HG03469 (cell line): ENCODE results near the gene EPHA8.

Experiments used
- ATAC-seq: cut with Tn5 transposase; IDR thresholded peaks from one replicate; pipeline ENCODE4 v1.9.1; 2021; ENCODE audit warnings: mild to moderate bottlenecking, moderate library complexity, moderate number of reproducible peaks; ENCODE audit not compliant: unreplicated experiment

The EPHA8 gene

DNA sequence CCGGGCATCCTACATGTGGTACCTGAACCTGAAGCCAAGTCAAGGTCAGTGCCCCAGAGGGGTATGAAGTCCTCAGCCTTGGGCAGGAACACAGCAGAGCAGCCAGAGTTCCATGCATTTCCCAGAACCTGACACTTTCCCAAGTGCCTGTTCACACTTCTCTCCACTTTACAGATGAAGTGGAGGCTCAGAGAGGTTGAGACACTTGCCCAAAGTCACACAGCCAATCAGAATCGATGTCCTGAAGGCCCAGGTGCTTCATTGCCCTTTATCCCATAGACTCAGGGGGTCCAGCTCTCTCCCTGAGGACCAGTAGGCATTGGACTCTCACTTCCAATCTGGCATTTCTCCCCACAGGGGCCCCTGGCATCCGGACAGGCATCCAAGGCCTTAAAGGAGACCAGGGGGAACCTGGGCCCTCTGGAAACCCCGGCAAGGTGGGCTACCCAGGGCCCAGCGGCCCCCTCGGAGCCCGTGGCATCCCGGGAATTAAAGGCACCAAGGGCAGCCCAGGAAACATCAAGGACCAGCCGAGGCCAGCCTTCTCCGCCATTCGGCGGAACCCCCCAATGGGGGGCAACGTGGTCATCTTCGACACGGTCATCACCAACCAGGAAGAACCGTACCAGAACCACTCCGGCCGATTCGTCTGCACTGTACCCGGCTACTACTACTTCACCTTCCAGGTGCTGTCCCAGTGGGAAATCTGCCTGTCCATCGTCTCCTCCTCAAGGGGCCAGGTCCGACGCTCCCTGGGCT, 75.4 kb downstream of the EPHA8 start:
- ATAC-seq: no peak

DNA sequence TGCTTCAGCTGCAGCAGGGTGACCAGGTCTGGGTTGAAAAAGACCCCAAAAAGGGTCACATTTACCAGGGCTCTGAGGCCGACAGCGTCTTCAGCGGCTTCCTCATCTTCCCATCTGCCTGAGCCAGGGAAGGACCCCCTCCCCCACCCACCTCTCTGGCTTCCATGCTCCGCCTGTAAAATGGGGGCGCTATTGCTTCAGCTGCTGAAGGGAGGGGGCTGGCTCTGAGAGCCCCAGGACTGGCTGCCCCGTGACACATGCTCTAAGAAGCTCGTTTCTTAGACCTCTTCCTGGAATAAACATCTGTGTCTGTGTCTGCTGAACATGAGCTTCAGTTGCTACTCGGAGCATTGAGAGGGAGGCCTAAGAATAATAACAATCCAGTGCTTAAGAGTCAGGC, 76.0 kb downstream of the EPHA8 start:
- ATAC-seq: no peak

DNA sequence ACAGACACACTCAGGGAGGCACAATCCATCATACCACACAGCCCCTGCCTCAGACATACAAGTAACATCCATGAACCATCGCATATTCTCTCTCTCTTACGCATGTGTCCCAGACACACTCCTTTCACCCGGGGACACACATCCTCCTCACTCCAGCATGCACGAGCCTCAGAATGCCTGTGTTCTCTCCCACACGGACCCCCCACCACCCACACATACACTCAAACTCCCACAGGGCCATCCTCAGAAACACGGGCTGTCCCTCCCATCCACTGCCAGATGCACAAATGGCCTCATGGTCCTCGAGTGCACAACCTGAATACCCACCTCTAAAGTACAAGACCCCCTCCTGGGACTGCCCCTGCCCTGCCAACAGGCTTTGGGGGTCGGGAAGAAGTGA, 78.0 kb downstream of the EPHA8 start:
- ATAC-seq: no peak

DNA sequence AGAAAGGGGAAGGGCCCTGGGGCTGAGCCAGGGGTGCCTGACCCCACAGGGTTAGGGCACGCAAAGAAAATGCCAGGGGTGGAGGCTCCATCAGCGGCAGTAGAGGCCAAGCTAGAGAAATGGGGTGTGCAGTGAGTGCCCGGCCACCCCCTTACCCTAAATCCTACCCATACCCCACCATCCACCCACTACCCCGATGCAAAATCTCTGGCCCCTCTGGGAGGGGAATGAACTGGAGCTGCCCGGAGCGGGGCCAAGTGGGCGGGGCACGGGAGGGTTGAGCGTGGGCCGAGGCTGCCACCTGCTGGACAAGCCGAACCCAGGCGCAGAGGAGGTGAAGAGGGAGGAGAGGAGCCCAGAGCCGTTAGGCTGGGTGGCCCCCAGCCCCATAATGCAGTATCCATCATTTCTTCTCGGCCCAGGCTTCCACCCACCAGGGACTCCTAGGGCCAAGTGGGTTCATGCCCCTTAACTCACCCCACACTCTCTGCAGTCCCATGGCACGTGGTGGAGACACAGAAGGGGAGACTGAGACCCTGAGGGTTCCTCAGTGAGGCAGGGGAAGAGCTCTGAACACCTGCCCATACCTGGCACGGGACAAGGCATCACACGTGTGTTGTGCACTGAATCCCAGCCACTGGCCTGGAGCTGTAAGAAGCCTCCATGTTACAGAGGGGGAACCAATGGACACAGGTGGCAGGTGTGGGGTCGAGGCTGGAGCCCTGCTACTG, 78.8 kb downstream of the EPHA8 start:
- no peak for ATAC-seq

DNA sequence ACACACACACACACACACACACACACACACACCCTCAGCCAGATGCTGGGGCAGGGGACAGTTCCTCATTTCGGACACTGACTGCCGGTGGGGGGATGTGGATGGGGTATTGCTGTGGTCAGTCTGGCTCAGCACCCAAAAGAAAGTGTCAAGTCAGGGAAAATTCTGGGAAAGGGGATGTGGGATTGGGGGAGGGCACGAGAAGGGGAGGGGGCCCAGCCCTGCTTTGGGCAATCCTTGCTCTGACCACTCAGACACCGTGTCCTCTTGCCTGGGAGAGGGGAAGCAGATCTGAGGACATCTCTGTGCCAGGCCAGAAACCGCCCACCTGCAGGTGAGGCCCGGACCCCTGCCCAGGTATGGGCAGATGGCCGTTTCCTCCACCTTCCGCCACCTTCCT, 80.1 kb downstream of the EPHA8 start, which contains the start of gene C1QC:
C1QC (plus strand) TSS at position 253 of the 400 bp plus-strand sequence. CDS start 391 bp downstream, outside the sequence.
- no peak for ATAC-seq

DNA sequence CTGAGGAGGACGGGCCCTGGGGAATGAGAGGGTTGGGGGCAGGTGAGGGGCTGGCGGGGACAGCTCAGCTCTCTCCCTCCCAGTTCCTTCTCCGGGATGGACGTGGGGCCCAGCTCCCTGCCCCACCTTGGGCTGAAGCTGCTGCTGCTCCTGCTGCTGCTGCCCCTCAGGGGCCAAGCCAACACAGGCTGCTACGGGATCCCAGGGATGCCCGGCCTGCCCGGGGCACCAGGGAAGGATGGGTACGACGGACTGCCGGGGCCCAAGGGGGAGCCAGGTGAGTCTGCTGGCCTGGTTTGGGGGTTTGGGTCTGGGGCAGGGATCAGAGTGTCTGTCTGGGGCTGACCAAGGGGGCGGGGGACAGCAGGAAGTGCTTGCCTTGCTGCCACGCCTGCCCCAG, 80.6 kb downstream of the EPHA8 start:
- ATAC-seq: no peak

DNA sequence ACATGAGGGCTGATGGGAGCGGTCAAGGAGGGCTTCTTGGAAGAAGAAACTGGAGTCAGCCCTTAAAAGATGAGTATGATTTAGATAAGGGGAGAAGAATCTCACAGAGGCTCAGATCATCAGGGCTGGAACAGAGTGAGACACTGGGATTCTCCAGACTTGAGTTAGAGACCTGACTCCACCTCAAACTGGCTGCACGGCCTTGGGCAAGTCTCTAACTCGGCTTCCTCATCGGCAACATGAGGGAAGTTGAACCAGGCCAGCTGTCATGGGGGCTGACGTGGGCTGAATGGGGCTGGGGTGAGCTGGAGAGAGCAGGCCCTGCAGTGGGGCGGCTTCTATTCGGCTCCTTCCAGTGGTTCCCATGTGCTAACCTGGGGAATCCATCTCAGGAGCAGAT, 82.6 kb downstream of the EPHA8 start:
- ATAC-seq: no peak

DNA sequence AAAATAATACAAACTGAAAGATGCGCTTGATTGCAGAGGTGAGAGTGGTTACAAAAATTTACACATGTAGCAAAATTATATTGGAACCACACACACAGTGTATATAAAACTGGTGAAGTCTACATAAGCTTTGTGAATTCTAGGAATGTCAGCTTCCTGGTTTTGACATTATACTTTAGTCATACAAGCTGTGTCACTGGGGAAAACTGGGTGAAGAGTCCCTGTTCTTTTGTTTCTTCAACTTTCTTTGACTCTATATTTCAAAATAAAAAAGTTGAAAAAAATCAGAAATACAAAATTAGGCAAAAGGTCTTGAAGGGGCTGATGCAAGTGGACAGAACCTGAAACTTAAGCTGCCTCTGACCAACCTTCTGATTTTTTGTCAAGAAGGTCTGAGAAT, 83.1 kb downstream of the EPHA8 start:
- no peak for ATAC-seq

DNA sequence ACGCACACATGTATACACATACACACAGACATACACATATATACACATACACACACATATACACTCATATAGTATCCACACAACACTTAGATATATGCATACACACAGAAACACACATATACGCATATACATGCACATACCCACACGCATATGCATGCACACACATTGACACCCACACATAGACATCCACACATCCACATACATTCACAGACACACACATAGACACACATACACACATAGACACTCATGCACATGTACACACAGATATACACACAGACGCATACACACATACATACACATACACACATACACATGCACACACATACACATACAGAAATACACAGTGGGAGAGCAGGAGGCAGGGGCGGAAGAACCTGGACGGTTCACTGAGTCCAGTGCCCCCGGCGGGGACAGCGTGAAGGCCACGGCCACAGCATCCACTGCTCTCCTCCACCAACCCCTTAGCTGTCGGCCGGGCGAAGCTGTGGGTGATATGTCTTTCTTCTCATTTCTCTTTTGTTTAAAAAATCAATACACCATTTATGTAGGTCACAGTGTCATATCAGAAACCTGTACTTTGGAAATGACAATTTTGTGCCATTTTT, 86.9 kb downstream of the EPHA8 start:
- no peak for ATAC-seq

DNA sequence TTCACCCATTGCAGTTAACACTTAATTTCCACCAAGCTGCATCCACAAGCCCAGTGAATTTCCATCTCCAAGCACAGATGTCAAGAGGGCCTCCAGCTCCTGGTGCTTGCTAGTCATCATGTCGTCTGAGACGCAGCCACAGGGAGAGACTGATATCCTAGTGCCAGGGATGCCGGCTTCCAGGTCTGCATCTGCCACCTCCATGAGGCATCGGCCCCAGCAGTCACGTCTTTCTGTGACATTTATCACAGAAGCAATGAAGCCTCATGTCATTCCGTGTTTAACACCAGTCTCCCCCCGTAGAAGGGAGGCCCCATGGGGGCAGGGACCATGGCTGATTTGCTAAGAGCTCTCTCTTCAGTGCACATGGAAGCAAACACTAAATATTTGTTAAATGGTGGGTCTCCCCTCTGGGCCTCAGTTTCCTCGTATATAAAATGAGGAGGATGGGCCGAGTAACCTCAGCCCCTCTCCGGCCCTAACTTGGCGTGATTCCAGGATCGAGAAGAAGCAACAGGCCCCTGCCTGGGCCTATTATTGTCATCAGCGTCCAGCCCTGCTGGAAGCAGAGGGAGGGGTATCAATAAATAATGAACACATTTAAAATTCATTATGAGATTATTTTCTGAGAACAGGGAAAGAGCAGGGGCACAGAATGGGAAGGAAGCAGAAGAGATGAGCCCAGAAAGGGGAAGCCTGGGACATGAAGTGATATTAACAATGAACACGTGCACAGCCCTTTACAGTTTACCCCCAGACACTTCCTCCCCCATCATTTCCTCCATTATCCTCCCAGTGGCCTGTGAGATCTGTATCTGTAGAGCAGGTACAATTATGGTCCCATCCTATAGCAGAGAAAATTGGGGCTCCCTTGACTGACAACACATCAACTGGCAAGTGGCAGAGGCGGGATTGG, 88.9 kb downstream of the EPHA8 start:
- no peak for ATAC-seq

DNA sequence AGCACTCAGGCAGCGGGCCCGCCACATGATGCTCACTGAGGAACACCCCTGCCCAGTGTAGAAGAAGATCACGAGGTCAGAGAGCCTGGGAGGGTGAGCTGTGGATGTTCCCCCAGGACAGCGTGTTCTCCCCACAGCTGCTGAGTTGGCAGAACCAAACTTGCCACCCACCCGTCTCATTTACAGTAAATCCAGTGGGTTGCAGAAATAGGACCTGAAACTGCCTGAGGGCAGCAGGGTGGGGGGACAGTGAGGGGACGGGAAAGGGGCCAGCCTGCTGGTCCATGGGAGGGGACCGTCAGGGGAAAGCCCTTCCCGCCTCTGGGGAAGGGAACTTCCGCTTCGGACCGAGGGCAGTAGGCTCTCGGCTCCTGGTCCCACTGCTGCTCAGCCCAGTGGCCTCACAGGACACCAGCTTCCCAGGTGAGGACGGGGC, 89.6 kb downstream of the EPHA8 start, which contains the start of gene C1QB:
C1QB (plus strand) TSS at position 356 of the 436 bp plus-strand sequence. CDS start 6,227 bp downstream, outside the sequence.
- ATAC-seq: no peak
